ENCODE results near the gene RBBP8. TPM values are rescaled to one million over a fixed set of nuclear protein-coding genes. Genes with fewer than 3 reads are reported as not detected.

Gene RBBP8
- total RNA-seq, 1 experiment from 2014 or later: 33.3 TPM

DNA sequence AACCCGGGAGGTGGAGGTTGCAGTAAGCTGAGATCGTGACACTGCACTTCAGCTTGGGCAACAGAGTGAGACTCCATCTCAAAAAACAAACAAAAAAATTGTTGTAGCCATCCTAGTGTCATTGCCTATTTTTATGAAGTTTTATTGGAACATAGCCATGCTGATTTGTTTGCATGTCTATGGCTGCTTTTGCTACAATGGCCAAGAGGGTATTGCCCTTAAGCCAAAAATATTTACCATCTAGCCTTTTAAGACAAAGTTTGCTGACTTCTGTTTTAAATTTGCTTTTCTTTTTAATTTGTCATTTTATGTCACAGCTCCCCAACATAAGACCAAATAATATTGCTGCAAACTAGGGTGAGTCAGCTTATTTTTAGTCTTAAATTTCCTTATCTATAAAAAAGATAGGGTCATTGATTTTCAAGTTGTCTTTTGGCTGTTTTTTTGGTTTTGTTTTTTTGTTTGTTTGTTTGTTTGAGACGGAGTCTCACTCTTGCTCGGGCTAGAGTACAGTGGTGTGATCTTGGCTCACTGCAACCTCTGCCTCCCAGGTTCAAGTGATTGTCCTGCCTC is 132.2 kb downstream of the RBBP8 start:
- CTCF ChIA-PET: no interaction called here
- ATAC-seq: no peak
- POLR2A ChIA-PET: no interaction called here
- H3K27ac Mint-ChIP-seq: no peak overlapping the region
- DNase-seq (ENCODE audit: low spot score): no peak
- peaks cover 9% of the 10 kb centered on the region for H3K36me3 Mint-ChIP-seq
- H3K4me1 Mint-ChIP-seq: peaks cover 13% of the 10 kb centered on the region
- H3K9me3 Mint-ChIP-seq: peaks cover 10% of the 10 kb centered on the region
- no peak overlapping the region for H3K4me3 Mint-ChIP-seq
- H3K27me3 Mint-ChIP-seq (ENCODE audit: low read depth): no peaks in the 10 kb centered on the region
- TF ChIP-seq GABPB1 (CRISPR knock-in tag; IDR thresholded peaks at IDR 0.05) (no peak), ZNF219 (CRISPR knock-in tag; IDR thresholded peaks at IDR 0.05; ENCODE audit: borderline replicate concordance) (no peak), ATF2 (CRISPR knock-in tag; IDR thresholded peaks at IDR 0.05; ENCODE audit: borderline replicate concordance, low read depth) (no peak), USF2 (CRISPR knock-in tag; IDR thresholded peaks at IDR 0.05) (no peak), E2F1 (CRISPR knock-in tag; IDR thresholded peaks at IDR 0.05) (no peak), SP1 (CRISPR knock-in tag; conservative IDR thresholded peaks at IDR 0.05) (no peak), IRF2 (CRISPR knock-in tag; IDR thresholded peaks at IDR 0.05; ENCODE audit: borderline replicate concordance, low read depth) (no peak), ZBTB21 (CRISPR knock-in tag; IDR thresholded peaks at IDR 0.05; ENCODE audit: borderline replicate concordance) (no peak)
- TF ChIP-seq, protein P1, sequence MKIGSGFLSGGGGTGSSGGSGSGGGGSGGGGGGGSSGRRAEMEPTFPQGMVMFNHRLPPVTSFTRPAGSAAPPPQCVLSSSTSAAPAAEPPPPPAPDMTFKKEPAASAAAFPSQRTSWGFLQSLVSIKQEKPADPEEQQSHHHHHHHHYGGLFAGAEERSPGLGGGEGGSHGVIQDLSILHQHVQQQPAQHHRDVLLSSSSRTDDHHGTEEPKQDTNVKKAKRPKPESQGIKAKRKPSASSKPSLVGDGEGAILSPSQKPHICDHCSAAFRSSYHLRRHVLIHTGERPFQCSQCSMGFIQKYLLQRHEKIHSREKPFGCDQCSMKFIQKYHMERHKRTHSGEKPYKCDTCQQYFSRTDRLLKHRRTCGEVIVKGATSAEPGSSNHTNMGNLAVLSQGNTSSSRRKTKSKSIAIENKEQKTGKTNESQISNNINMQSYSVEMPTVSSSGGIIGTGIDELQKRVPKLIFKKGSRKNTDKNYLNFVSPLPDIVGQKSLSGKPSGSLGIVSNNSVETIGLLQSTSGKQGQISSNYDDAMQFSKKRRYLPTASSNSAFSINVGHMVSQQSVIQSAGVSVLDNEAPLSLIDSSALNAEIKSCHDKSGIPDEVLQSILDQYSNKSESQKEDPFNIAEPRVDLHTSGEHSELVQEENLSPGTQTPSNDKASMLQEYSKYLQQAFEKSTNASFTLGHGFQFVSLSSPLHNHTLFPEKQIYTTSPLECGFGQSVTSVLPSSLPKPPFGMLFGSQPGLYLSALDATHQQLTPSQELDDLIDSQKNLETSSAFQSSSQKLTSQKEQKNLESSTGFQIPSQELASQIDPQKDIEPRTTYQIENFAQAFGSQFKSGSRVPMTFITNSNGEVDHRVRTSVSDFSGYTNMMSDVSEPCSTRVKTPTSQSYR (CRISPR knock-in tag; IDR thresholded peaks at IDR 0.05): no peak
- TF ChIP-seq, protein P2, sequence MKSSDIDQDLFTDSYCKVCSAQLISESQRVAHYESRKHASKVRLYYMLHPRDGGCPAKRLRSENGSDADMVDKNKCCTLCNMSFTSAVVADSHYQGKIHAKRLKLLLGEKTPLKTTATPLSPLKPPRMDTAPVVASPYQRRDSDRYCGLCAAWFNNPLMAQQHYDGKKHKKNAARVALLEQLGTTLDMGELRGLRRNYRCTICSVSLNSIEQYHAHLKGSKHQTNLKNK (CRISPR knock-in tag; IDR thresholded peaks at IDR 0.05): no peak
- TF ChIP-seq, protein P3, sequence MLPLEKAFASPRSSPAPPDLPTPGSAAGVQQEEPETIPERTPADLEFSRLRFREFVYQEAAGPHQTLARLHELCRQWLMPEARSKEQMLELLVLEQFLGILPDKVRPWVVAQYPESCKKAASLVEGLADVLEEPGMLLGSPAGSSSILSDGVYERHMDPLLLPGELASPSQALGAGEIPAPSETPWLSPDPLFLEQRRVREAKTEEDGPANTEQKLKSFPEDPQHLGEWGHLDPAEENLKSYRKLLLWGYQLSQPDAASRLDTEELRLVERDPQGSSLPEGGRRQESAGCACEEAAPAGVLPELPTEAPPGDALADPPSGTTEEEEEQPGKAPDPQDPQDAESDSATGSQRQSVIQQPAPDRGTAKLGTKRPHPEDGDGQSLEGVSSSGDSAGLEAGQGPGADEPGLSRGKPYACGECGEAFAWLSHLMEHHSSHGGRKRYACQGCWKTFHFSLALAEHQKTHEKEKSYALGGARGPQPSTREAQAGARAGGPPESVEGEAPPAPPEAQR (CRISPR knock-in tag; IDR thresholded peaks at IDR 0.05): no peak

DNA sequence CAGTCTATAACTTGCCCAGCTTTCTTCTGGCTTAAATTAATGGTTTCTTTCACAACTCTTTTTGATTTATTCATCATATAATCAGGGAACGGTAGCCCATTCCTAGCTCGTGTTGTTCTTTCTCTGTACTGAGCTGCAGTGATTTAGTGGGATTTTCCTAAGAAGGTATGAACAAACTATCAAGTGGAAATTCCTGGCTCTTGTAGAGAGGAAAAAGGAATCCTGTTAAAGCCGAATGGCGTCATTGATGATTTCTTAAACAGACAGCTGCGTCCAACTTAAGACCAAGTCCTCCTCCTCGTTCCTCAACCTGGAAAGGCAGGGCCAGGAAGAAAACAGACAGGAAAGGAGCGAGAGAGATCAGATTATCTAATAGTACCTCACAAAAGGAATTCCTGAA is 132.9 kb downstream of the RBBP8 start:
- ChIA-PET POLR2A (no interaction called here), CTCF (no interaction called here)
- Mint-ChIP-seq H3K9me3 (peaks cover 10% of the 10 kb centered on the region), H3K27ac (no peak overlapping the region), H3K27me3 (ENCODE audit: low read depth) (no peaks in the 10 kb centered on the region), H3K4me1 (peaks cover 13% of the 10 kb centered on the region), H3K36me3 (peaks cover 9% of the 10 kb centered on the region), H3K4me3 (no peak overlapping the region)
- DNase-seq (ENCODE audit: low spot score) (no peak), ATAC-seq (no peak)
- TF ChIP-seq ATF2 (CRISPR knock-in tag; IDR thresholded peaks at IDR 0.05; ENCODE audit: borderline replicate concordance, low read depth): no peak
- TF ChIP-seq ZNF263 (CRISPR knock-in tag; IDR thresholded peaks at IDR 0.05; ENCODE audit: low read depth): no peak
- TF ChIP-seq SMAD3 (CRISPR knock-in tag; IDR thresholded peaks at IDR 0.05; ENCODE audit: borderline replicate concordance): no peak
- no peak for TF ChIP-seq SMAD4 (CRISPR knock-in tag; IDR thresholded peaks at IDR 0.05)
- TF ChIP-seq ZNF532 (CRISPR knock-in tag; IDR thresholded peaks at IDR 0.05; ENCODE audit: borderline replicate concordance): no peak
- TF ChIP-seq FOXP1 (CRISPR knock-in tag; IDR thresholded peaks at IDR 0.05; ENCODE audit: borderline replicate concordance): no peak
- TF ChIP-seq IRF1 (CRISPR knock-in tag; IDR thresholded peaks at IDR 0.05): no peak
- no peak for TF ChIP-seq IRF2 (CRISPR knock-in tag; IDR thresholded peaks at IDR 0.05; ENCODE audit: borderline replicate concordance, low read depth)
- TF ChIP-seq ZNF416 (CRISPR knock-in tag; IDR thresholded peaks at IDR 0.05): no peak
